Measurements from ENCODE around the gene PTPN2.

PTPN2 gene

DNA sequence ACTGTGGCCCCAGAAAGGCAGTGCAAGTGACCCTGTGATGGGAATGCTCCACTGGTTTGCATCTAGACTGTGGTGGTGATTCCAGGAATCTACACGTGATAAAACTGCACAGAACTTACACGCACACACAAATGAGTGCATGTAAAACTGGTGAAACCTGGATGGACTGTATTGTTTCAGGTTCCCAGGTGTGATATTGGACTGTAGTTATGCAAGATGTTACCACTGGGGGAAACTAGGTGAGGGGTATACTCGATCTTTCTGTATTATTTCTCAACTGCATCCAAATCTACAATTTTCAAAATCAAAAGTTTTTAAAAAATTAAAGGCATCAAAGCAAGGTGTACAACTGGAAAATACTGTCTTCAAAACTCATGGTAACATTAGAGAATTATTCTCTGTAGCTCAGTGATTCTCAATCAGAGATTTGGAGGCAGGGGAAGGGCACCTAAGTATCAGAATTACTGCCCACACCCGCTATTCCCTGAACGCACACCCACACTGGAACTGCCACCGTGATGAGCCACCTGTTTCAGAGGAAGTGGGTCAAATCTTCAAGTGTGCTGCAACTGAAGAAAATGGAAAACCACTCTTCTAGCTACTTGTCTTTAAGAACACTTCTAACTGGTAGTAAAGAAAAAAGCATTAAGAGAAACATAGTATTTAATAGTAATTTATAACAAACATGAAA, 26.7 kb downstream of the PTPN2 start:
- DNase-seq: peak in 1 of 2 experiments; percentile 26

DNA sequence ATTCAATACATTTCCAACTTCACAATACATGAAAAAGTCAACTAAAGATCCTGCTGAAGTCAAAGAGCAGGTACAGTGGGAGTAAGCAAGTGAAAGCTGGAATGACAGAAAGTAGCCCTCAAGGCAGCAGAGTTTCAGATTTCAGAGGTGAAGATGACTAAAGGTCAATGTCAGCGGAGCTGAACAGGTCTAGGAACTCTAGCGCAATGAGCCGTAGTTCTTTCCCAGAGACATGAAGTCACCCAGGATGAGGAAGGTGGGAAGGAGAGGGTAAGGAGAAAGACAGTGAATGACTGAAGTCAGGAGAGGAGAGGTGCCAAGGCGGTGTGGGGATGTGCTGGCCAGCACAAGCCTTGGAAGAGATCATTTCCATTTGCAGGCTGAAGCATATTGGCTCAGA, 28.1 kb downstream of the PTPN2 start:
- no peak for DNase-seq

DNA sequence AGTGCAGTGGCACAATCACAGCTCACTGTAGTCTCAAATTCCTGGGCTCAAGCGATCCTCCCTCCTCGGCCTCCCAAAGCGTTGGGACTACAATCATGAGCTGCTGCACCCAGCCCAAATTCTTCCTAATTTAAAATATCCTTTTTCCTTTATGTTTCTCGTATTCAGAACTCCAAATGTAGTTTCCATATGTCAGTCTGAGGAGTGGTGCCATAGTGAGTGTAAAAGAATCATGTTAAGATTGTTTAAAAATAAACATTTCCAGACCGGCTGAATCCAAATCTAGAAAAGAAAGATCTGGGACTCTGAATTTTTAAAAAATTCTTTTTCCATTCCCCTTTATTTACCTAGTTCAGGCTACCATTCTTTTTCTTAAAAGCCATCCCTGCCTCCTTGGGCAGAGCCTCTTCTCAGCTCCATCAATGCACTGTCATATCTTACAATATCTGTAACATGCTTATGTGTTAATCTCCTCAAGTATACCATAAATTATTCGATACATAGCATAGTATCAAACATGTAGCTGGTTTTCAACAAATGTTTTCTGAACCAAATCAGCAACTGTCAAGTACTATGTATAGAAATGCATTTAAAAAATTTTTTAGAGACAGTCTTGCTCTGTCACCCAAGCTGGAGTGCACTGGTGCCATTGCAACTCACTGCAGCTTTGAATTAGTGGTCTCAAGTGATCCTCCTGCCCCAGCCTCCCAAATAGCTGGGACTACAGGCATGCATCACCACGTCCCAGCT, 31.3 kb downstream of the PTPN2 start:
- no peak for DNase-seq

DNA sequence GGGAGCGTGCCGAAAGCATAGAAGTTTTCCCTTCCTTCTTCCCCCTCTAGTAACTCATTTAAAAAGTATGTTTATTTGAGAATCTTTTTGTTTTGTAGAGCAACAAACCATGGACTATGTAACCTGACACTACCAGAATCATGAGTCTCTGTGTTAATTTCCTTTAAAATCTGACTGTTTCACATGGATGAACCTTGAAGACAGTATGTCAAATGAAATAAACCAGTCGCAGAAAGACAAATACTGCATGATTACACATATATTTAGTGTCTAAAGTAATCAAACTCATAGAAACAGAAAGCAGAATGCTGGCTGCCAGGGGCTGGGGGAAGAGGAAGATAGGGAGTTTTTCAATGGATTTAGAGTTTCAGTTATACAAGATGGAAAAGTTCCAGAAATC, 32.3 kb downstream of the PTPN2 start:
- DNase-seq: no peak

DNA sequence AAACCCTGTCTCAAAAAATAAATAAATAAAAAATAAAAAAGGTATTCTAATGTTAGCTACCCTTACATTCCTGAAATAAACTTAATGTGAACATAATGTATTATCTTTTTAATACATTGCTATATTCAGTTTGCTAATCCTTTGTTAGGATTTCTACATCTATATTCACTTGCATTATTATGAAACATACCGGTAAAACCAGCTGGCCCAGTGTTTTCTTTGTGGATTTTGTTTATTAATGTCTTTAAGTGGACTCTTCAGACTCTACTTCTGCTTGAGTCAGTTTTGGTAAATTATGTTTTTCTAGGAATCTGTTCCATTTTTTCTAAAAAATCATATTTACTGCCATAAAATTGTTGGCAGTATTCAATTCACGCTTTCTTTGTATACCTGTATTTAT, 34.5 kb downstream of the PTPN2 start:
- DNase-seq: no peak

DNA sequence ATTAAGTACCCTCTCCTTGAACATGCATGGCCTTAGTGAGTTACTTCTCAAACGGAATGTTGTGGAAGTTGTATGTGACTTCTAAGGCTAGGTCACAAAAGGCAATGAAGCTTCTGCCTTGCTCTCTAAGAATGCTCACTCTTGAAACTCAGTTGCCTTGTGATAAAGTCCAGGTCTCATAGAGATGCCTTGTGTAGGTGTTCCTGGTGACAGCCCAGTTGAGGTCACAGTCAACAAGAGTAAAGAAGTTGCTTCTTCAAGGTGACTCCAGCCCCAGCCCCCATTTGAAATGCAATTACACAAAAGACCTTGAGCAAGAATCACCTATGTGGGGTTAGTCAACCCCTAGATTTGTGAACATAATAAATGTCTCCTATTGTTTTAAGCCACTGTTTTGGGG, 35.6 kb downstream of the PTPN2 start:
- DNase-seq: no peak

DNA sequence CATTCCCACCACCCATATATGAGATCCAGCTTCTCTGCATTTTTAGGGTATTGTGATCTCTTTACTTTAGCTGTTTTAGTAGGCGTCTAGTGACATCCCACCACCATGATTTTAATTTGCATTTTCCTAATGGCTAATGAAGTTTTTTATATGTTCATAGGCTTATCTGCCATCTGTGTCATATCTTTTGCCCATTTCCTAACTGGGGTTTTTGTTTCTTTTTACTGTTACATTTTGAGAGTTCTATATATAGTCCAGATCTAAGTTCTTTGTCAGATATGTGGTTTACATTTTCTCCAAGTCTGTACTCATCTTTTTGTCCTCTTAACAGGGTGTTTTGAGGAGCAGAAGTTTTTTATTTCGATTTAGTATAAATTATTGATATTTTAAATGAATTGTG, 39.6 kb downstream of the PTPN2 start:
- no peak for DNase-seq

DNA sequence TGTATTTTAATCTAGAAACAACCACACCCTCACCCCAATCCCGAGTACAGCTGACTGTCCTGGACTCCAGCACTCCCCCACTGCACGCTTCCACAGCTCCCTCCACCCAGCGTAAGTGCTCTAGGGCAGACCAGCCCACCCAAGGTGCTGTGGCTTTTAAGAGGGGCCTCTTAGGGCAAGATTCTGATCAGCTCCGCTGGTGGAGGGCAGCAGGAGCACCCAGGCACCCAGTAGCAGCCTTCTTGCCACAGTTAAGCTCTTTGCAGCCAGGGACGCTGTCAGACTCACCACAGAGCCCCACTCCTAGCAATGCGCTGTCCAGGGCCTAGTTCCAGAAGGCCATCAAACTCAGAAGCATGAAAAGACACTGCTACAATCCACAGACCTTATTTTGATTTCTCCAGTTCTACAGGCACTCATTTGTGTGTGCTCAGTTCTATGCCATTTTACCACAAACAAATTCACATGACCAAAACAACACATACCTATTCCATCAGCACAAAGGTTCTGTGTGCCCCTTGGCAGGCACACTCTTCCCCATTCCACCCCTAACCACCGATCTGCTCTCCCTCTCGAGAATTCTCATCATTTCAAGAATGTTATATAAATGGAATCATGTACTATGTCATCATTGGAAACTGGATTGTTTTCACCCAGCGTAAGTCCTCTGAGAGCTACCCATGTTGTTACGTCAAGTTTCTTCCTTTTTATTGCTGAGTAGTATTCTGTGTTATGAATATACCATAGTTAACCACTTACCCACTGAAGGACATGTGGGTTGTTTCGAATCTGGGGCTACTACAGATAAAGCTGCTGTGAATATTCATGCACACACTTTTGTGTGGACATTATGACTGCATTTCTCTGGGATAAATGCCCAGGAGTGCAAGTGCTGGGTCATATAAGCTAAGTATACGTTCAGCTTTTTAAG, 40.4 kb downstream of the PTPN2 start:
- DNase-seq: no peak

DNA sequence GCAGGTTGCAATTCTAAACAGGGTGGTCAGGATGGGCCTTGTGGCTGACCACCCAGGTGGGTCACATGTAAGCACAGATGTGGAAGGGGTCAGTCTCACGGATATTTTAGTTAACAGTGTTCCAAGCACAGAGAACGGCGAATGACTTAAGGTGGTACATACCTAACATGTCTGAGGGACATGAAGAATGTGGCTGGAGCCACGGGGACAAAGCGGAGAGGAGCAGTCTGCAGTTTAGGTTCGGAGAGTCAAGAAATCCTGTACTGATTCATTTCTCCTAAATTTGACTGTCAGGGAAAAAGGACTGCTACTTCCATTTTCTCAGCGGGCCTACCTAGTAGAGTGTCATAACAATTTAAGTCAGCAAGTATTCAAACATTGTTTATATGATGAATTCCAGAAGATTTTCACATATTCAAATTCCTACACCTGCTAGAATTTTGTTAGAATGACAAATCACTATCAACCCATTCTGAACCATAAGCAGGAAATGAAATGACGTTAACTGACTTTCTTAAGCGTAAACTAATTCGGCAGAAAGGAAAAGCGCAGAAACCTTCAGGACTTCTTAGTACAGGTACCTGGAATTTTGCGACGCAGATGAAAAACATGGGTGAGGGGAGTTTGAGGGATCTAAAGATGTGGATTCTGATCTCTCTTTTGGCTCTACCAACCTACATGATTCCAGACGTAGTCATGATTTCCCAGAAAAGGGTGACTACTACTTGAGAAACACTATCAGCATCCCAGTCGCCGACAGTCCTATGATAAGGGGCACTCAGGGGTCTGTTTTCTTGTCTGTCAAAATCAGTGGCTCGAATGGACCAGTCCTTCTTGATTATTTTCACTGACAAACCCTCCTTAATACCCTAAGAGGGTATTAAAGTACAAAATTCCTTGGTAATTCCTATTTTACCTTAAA, 41.3 kb downstream of the PTPN2 start:
- no peak for DNase-seq

DNA sequence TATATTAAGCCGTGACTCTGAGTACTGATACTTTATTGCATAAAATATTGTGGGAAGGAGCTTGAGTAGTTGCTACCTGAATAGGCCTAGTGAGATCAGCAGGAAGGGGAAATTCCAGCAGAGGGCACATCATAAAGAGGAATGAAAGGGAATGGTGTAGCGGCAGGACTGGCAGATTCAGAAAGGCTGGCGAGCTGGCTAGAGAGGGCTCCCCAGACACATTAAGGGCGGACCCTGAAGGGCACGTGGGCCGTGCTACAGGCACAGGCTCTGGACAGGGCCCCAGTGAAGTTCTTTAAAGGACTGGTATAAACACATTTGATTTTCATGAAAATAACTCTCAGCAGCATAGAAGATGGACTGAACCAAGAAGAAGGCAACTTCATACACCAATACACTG, 43.0 kb downstream of the PTPN2 start:
- DNase-seq: no peak

DNA sequence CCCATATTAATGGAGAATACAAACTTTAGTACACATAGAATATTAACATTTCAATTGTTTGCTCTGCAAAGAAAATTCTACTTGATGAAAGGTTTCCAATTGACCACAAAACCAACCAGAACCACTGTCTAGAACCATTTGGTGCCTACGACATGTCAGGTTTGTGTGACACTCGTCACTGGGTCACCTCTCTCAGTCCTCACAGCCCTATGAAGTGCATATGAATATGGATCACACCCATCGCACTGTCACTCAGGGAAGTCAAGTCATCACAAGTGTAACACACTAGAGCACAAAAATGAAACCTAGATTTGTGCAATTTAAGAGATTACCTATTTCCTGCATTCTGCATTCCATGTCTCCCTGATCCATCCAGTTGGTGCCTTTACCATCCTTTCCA, 43.7 kb downstream of the PTPN2 start:
- DNase-seq: no peak

DNA sequence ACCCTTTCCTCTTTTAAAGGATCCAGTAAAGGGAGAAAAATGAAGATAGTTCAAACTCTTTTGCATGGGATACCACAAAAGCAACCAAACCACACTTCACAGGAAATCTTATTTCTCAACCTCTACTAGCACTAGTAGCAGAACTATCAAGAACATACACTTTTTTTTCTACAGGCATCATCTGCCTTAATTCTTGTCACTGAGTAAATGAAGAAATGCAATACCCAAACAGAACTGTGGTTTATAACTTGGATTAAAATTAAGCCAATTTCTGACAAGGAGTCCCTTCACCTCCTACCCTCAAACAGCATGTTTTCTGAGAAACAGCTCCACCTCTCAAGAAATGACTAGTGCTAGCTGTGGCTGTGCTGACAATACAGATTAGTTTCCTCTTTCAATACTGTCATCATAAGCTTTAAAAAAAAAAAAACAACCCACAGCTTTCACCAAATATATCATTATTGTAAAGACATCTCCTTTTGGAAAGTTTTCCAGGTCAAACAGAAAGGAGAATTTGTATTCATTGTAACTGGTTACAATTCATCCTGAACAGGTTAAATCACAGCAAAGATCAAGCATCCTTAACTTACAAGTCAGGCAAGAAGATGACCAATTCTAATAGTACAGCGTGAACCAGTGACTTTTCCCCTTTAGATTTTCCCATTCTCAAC, 44.4 kb downstream of the PTPN2 start:
- peak; percentile 12 to 14 for DNase-seq

DNA sequence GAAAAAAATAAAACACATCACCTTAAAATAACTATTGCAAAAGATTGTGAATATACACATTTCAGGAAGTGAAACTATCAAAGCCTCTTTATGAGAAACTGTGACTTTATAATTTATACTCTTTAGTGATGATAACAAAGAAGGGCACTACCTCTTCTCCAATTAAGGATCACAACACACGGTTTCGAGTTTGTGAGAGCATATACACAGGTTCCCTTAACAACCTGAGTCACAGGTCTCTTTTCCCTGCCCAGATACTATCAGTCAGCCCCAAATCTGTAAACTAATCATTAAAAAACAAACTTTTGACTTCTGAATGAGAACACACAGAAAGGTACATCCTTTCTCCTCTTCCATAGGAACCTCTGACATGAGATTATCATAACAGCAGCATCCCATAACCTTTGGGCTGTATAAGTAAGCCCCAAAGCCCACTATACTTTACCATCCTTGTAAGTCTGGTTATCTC, 44.9 kb downstream of the PTPN2 start:
- DNase-seq: no peak

DNA sequence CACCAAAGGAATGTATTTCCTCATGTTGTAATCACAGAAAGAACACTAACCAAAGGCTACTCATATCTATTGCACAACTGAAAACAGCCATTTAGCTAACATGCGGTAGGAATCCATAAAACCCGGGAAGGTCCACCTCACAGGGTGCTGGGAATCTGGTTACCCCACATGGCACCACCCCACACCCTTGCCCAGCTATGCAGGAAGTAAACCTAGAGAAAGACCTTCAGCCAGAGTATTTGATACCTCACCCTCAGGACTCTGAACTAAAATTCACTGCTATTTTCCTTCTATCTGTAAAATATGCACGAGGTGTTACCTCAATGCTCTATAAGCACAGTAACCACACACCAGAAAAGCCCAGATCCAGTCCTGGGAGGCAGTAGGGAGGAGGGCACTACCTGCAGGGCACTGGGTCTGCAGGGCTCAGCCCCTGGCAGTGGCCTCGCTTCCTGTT, 45.8 kb downstream of the PTPN2 start:
- no peak for DNase-seq

DNA sequence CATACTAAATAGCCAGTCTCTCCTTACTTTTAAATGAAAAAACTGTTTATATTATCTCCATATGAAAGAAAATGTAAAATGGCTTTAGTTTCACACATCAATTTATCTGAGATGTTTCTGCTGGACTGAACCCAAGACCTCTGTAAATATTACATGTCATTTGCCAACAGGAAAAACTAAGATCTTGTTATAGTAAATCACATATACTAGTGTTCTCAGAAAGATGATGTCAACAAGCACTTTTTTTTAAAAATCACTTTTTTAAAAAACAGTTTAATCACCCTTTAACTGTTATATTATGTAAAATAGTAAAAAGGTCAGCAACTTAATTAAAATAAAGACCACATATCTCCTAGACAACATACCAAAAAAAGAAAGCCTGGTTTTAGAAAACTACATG, 46.3 kb downstream of the PTPN2 start:
- DNase-seq: no peak

DNA sequence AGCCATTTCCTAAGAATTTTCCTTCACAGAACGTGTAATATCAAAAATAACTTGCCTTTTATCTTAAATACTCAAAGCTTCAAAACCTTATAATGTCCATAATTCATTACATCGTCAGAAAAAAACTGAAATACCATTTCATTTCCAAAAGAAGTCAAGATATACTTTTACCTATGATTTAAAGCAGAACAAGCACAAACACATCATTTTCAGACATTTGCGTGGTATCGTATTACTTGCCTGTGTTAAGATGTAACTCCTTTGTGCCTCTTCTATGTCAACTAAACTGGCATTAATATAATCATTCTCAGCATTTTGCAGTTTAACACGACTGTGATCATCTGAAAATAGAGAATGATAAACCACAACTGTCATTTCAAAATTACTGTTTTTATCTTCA, 47.5 kb downstream of the PTPN2 start:
- DNase-seq: no peak

DNA sequence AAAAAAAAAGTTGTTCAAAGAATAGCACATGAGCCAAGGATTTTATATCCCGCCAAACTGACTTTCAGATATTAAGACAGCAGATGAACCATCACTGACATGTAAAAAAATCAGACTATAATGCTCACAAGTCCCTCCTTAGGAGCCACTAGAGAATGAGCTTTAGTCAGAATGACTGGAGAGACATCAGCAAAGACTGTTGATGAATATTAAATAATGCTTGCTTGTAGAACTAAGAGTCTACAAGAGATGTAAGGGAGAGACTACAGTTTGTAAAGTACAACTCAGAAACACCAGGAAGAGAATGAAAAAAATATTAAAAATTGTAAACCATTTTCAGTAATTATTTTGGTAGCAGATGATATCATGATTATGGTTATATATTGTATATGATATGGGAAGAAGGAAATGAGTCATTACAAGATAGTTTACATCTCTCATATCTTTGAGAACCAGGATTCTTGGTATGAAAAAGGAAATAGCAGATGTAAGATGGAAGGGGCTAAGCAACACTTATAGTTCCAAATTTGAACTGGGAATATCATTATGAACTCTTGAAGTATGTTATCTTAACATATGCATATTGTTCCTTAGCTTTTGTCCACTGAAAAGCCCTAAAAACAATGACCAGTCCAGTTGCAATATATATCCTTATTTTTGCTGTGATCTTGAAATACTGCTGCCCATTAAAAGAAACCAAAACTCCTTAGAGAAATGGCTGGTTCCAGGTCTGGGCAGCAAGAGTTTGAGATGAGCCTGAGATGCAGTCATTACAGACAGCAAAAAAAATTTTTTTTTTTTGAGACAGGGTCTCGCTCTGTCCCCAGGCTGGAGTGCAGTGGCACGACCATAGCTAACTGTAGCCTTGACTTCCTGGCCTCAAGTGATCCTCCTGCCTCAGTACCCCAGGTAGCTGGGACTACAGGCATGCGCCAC, 55.7 kb downstream of the PTPN2 start:
- no peak for DNase-seq

DNA sequence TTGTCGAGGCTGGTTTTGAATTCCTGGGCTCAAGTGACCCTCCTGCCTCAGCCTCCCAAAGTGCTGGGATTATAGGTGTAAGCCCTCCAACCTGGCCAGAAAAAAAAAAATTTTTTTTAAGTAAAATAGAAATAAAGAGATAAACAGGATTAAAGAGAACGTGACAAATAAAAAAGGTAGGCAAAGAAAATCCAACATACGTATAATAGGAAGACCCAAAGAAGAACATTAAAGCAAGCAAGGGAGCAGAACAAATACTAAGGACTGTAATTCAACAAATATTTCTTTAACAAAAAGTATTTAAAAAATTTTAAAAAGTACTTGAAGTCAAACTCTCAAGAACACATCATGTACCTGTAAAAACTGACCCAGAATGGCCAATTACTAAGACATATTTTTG, 56.4 kb downstream of the PTPN2 start:
- DNase-seq: no peak

DNA sequence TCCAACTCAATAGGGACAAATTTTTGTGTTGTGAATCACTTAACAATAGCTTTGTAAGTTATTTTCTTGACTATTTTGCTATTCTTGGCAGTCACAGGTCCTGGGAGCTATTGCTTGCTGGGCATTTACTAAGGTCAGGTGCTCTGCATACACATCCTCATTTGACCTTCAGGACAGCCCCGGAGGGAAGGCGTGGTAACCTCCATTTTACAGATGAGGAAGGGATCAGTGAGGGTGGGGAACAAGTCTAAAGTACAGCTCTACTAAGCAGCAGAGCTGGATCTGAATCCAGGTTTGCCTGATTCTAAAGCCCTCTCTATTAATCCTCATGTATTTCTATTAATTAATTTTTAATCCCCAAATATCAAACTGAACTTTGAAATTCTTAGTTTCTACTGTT, 58.8 kb downstream of the PTPN2 start:
- DNase-seq: no peak

DNA sequence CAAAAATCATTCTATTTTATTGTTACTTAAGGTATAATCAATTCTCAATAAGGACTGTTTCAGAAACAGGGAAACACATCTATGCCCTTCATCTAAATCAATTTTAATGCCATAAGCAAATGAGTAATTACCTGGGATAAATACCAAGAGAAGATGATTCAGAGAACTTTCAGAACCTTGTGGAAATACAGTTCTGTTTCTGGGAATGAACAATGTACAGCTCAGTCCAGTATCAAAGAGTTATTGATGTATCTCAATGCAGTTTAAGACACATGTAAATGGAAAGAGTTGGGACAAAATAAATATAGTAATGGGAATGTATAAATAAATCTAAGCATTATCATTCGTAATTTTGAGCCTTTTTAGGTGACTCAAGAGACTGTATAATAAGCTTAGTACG, 60.1 kb downstream of the PTPN2 start:
- DNase-seq: no peak

DNA sequence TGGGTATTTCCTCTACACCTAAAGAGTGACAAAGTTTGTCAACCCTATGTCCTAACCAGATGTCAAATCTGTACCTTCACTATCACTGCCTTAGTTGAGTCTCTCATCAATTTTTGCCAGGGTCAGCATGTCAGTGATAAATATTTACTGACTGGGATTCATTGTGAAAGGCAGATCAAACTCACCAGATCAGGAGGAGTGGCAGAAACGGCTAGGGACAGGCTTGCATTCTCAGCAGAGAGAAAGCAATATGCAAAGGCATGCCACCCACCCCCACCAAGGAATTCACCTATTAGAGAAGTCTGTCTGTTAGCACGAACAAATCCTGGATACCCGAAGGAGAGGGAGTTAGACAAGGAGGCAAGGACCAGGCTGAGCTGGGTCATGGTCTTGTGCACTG, 62.6 kb downstream of the PTPN2 start:
- DNase-seq: no peak

All from activated CD4-positive, alpha-beta T cell treated with anti-CD3 and anti-CD28 coated beads, Interleukin-2, amount 50 U/mL, for 4 hours (primary cell).